ENCODE results near the gene LNX2.

Gene LNX2

DNA sequence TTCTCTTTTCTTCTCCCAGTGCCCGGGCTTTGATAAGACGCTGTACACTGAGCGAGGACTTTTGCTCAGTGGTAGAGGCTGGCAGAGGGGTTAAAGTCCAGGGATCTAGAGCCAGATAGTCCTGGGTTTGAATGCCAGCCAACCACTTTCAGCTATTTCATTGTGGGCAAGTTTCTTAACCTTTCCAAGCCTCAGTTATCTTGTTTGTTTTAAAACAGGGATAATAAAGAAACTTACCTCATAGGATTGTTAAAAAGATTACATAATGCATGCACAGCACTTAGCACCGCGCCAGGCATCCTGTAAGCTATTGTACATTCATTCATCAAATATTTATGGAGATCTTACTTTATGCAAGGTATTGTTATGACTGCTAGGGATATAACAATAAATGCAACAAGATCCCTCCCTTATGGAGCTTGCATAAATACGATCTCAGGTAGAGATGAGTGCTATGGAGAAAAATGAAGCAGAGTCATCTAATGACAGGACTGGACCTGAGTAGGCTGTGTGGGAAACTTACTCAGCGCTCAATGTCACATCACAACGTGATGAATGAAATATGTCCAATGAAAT, 70.8 kb downstream of the LNX2 start:
- DNase-seq, result no peak

DNA sequence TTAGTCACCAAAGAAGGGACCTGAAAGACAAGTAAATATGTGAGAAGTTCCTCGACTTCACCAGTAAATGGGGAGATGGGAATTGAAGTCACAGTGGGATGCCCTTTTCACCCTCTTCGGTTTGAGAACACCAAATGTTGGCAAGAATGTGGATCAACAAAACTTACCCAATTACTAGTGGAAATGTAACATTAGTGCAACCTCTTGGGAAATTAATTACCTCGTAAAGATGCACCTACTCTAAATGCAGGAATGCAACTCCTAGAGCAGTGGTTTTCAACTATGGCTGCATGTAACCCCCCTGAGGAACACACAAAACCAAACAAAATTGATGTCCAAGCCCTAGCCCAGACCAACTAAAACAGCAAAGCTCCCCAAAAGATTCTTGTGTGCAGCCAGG, 78.1 kb downstream of the LNX2 start:
- DNase-seq, result no peak

- DNase-seq, result no peak
Measured at GRCh38 chr13:27541386-27541785, 78.9 kb downstream of the LNX2 start.

GRCh38 chr13:27536361-27537101, 83.8 kb downstream of the LNX2 start:
- no peak for DNase-seq

- DNase-seq, result no peak
Measured at GRCh38 chr13:27535546-27535945, 84.8 kb downstream of the LNX2 start.

DNA sequence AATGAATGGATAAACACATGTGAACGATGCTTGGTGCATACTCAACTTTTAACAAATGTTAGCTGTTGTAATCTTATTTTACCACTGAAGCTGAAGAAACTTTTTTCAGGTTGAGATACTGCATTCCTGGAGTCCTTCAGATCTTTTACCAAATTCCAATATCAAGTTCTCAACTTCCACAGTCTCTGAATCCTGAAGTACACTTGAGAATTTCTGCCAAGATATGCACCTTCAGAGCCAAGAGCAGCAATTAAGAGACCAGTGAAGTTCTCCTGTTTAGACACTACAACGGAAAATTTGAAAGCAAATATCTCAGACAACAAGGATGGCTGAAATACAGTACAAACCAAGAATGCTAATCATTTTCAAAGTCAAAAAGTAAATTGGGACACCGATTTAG, 85.3 kb downstream of the LNX2 start:
- no peak for DNase-seq

GRCh38 chr13:27534108-27534980, 86.0 kb downstream of the LNX2 start:
- DNase-seq, result no peak

GRCh38 chr13:27533155-27533643, 87.1 kb downstream of the LNX2 start:
- peak; percentile 18 for DNase-seq

- no peak for DNase-seq
Measured at GRCh38 chr13:27528908-27529307, 91.4 kb downstream of the LNX2 start.

GRCh38 chr13:27526516-27526915, 93.8 kb downstream of the LNX2 start:
- DNase-seq, result no peak

GRCh38 chr13:27524981-27525975, 95.1 kb downstream of the LNX2 start:
- no peak for DNase-seq

GRCh38 chr13:27523346-27524073, 96.8 kb downstream of the LNX2 start:
- no peak for DNase-seq

GRCh38 chr13:27522847-27523246, 97.5 kb downstream of the LNX2 start:
- no peak for DNase-seq

- DNase-seq, result no peak
Measured at GRCh38 chr13:27516103-27516502, 104.2 kb downstream of the LNX2 start.

- DNase-seq, result no peak
Measured at GRCh38 chr13:27510082-27510481, 110.2 kb downstream of the LNX2 start.

GRCh38 chr13:27508802-27509201, 111.5 kb downstream of the LNX2 start:
- no peak for DNase-seq

GRCh38 chr13:27505792-27506191, 114.5 kb downstream of the LNX2 start:
- DNase-seq, result no peak

- DNase-seq, result no peak
Measured at GRCh38 chr13:27504868-27505194, 115.5 kb downstream of the LNX2 start.

GRCh38 chr13:27504128-27504867, 116.0 kb downstream of the LNX2 start:
- DNase-seq, result no peak

GRCh38 chr13:27500806-27501534, 119.4 kb downstream of the LNX2 start:
- DNase-seq, result no peak
